Endothelial cell of umbilical vein (primary cell): Measurements from ENCODE around the gene PBX3. TPM values are rescaled to one million over a fixed set of nuclear protein-coding genes. Genes with fewer than 3 reads are reported as not detected.

Source experiments
- BruUV-seq: library from RNA; stranded (reverse); fragments of 400-500 nt; replicated peaks from 2 replicates; lab custom pipeline; 2021; lab: Mats Ljungman, UMichigan
- CTCF ChIA-PET: fragments of 300-600, 350-600 bp; sonication (Branson Sonifier 250); formaldehyde crosslinking; loops from one replicate; lab custom pipeline; 2021; ENCODE audit warnings: antibody characterized with exemption, inconsistent platforms; lab: Charles Lee
- POLR2A ChIA-PET: fragments of 300-600, 350-600 bp; sonication (Branson Sonifier 250); formaldehyde crosslinking; loops from one replicate; lab custom pipeline; 2021; ENCODE audit warnings: antibody characterized with exemption, inconsistent platforms; lab: Charles Lee
- DNase-seq: peaks from one replicate; pipeline ENCODE4 v3.0.0-alpha.2; 2011; ENCODE audit warnings: low read depth, low spot score
- FAIRE-seq: peaks from 2 replicates; lab custom pipeline; 2011; peaks lifted over from hg19 to GRCh38; lab: Jason Lieb, UNC
- H2AFZ ChIP-seq: 2 replicates; pipeline ENCODE4 v1.6.0; 2012; ENCODE audit warnings: low read depth, low read length, control low read depth, inconsistent platforms
- H3K27ac ChIP-seq: 2 replicates; pipeline ENCODE4 v1.5.1; 2011; ENCODE audit warnings: low read depth, mild to moderate bottlenecking, control low read depth, low read length, moderate library complexity; ENCODE audit not compliant: insufficient read depth
- H3K27me3 ChIP-seq, 2 experiments: 2 replicates each; pipeline versions ENCODE4 v1.6.0 to v1.6.1; 2011; ENCODE audit warnings: low read length in 2 of 2, mixed read lengths in 1 of 2; ENCODE audit not compliant: control insufficient read depth in 2 of 2, insufficient read depth in 2 of 2
- H3K36me3 ChIP-seq, 2 experiments: 2 replicates in 1 of 2; 3 replicates in 1 of 2; pipeline ENCODE4 v1.5.1; 2011; ENCODE audit warnings: low read length in 2 of 2, mild to moderate bottlenecking in 1 of 2, moderate library complexity in 1 of 2; ENCODE audit not compliant: control insufficient read depth in 2 of 2, insufficient read depth in 2 of 2; ENCODE audit errors: extremely low read depth in 1 of 2
- H3K4me1 ChIP-seq: 3 replicates; pipeline ENCODE4 v1.5.1; 2011; ENCODE audit warnings: mild to moderate bottlenecking, low read length; ENCODE audit not compliant: control insufficient read depth, insufficient read depth; ENCODE audit errors: extremely low read depth
- H3K4me2 ChIP-seq: 2 replicates; pipeline ENCODE4 v1.6.1; 2011; ENCODE audit warnings: low read length, control low read depth, mixed read lengths; ENCODE audit not compliant: insufficient read depth
- H3K4me3 ChIP-seq, 3 experiments: fragments of 200-600 bp in 1 of 3; sonication (generic), shearing (Covaris generic) in 1 of 3; replicated peaks in 1 of 3; 2 replicates each; pipeline ENCODE4 v1.5.1; 2011 to 2016; ENCODE audit warnings: control low read depth in 3 of 3, low read length in 3 of 3, mild to moderate bottlenecking in 2 of 3, inconsistent platforms in 1 of 3, low read depth in 1 of 3, moderate library complexity in 1 of 3; ENCODE audit not compliant: insufficient read depth in 1 of 3
- H3K79me2 ChIP-seq: 2 replicates; pipeline ENCODE4 v1.6.0; 2012; ENCODE audit warnings: low read length, inconsistent platforms; ENCODE audit not compliant: control insufficient read depth, insufficient read depth
- H3K9ac ChIP-seq: replicated peaks from 2 replicates; pipeline ENCODE3; 2011; ENCODE audit warnings: low read length, control low read depth; ENCODE audit not compliant: insufficient read depth; ENCODE audit errors: extremely low read depth
- H3K9me1 ChIP-seq: replicated peaks from 3 replicates; pipeline ENCODE4 v1.6.0; 2011; ENCODE audit warnings: mild to moderate bottlenecking, low read length; ENCODE audit not compliant: control insufficient read depth, insufficient read depth; ENCODE audit errors: extremely low read depth
- H3K9me3 ChIP-seq: replicated peaks from 2 replicates; pipeline ENCODE4 v1.5.1; 2012; ENCODE audit warnings: low read length, inconsistent platforms; ENCODE audit not compliant: control insufficient read depth, insufficient read depth
- H4K20me1 ChIP-seq: replicated peaks from 2 replicates; pipeline ENCODE3; 2011; ENCODE audit warnings: mild to moderate bottlenecking, low read length; ENCODE audit not compliant: control insufficient read depth, insufficient read depth; ENCODE audit errors: extremely low read depth
- EZH2 ChIP-seq: IDR thresholded peaks from 2 replicates; pipeline ENCODE4 v1.6.1; 2012; ENCODE audit warnings: borderline replicate concordance, low read depth, mild to moderate bottlenecking, moderate library complexity, low read length, inconsistent platforms; ENCODE audit not compliant: severe bottlenecking
- FOS ChIP-seq: IDR thresholded peaks from 2 replicates; pipeline ENCODE4 v1.6.1; 2011; ENCODE audit warnings: mild to moderate bottlenecking, low read length, moderate library complexity, borderline replicate concordance; ENCODE audit not compliant: insufficient read depth
- GATA2 ChIP-seq: IDR thresholded peaks from 2 replicates; pipeline ENCODE4 v1.7.0; 2011; ENCODE audit warnings: low read depth, mild to moderate bottlenecking, moderate library complexity, mixed read lengths, low read length; ENCODE audit not compliant: insufficient read length, insufficient read depth
- JUN ChIP-seq: IDR thresholded peaks from 2 replicates; pipeline ENCODE4 v1.6.1; 2011; ENCODE audit warnings: borderline replicate concordance, low read depth; ENCODE audit not compliant: insufficient read length, insufficient read depth
- MYC ChIP-seq: IDR thresholded peaks from one replicate; pipeline ENCODE4 v1.6.1; 2011; ENCODE audit warnings: mild to moderate bottlenecking, low read depth, low read length
- POLR2A ChIP-seq: IDR thresholded peaks from 2 replicates; pipeline ENCODE4 v1.6.1; 2012; ENCODE audit warnings: low read depth, mild to moderate bottlenecking, control low read depth, low read length
- POLR2AphosphoS5 ChIP-seq: IDR thresholded peaks from 2 replicates; pipeline ENCODE4 v1.6.1; 2012; ENCODE audit warnings: low read depth, mild to moderate bottlenecking, control low read depth, low read length, moderate library complexity; ENCODE audit not compliant: insufficient read depth
- dilution Hi-C: fragments of 300-500 bp; cut with MboI; formaldehyde crosslinking; loops from one replicate; pipeline ENCODE4 v1.15.0; 2019; ENCODE audit warnings: low sequenced_read_pairs; ENCODE audit not compliant: extremely low pct_ligation_motif_present
- intact Hi-C: fragments of 100-400 bp; cut with micrococcal nuclease; formaldehyde crosslinking; loops from one replicate; pipeline ENCODE4 v1.10.0; 2022
- polyA plus RNA-seq, 4 experiments: library from polyadenylated mRNA; depleted of rRNA in 3 of 4; stranded (reverse) in 3 of 4; unstranded in 1 of 4; fragments of >200 nt; gene quantifications; 2 replicates each; pipeline versions ENCODE4 v1.2.1 to v1.2.3, GENCODE V29; 2011 to 2012; ENCODE audit warnings: missing spikeins in 1 of 4
- total RNA-seq: library from RNA; stranded (reverse); gene quantifications from 2 replicates; pipeline ENCODE4 v1.2.3, GENCODE V29; 2021
- TF ChIP-seq, protein P1 (sequence below), 2 donors: IDR thresholded peaks; 1 replicate in 1 of 2; 2 replicates in 1 of 2; pipeline ENCODE4 v1.5.1; 2011; ENCODE audit warnings: low read length in 2 of 2, mild to moderate bottlenecking in 2 of 2, moderate library complexity in 2 of 2, control low read depth in 1 of 2, inconsistent platforms in 1 of 2, low read depth in 1 of 2; ENCODE audit not compliant: insufficient read depth in 1 of 2; ENCODE audit errors: extremely low read depth in 1 of 2
- TF ChIP-seq, protein P2 (sequence below): IDR thresholded peaks from 2 replicates; pipeline ENCODE4 v1.6.1; 2011; ENCODE audit not compliant: insufficient read depth, insufficient read length

Gene PBX3
- total and polyA plus RNA-seq, 2 donors (not counting 3 experiments of a cell fraction or from before 2014, with no cell fraction given), result 18.8 to 42.0 TPM

- Histone ChIP-seq H3K9me1 (no peaks in the 10 kb centered on the region), H3K27ac (no peak overlapping the region), H3K27me3 (no peaks in the 10 kb centered on the region), H3K36me3 (peaks cover 0 to under 1% of the 10 kb centered on the region in 2 experiments), H3K9ac (no peak overlapping the region), H3K4me2 (peak overlapping the region; percentile 83), H3K4me3 (no peak overlapping the region), H3K9me3 (no peaks in the 10 kb centered on the region), H4K20me1 (peaks cover 4% of the 10 kb centered on the region), H3K4me1 (peaks cover 13% of the 10 kb centered on the region), H2AFZ (no peak overlapping the region), H3K79me2 (peaks cover 25% of the 10 kb centered on the region)
- intact Hi-C loops, result no loop called here
- dilution Hi-C loops, result no loop called here
- FAIRE-seq, result no peak
- DNase-seq, result peak; percentile 4
- ChIA-PET CTCF (interaction anchor here (1.0 to 2.1 kb wide), 5 partner anchors 9 to 200 kb away, joined by 4 to 8 read pairs (median 5); no protein-coding TSS in a partner anchor), POLR2A (no interaction called here)
- TF ChIP-seq POLR2A (no peak), EZH2 (no peak), MYC (no peak), FOS (no peak), POLR2AphosphoS5 (no peak), JUN (no peak), GATA2 (no peak)
- TF ChIP-seq, protein P1, sequence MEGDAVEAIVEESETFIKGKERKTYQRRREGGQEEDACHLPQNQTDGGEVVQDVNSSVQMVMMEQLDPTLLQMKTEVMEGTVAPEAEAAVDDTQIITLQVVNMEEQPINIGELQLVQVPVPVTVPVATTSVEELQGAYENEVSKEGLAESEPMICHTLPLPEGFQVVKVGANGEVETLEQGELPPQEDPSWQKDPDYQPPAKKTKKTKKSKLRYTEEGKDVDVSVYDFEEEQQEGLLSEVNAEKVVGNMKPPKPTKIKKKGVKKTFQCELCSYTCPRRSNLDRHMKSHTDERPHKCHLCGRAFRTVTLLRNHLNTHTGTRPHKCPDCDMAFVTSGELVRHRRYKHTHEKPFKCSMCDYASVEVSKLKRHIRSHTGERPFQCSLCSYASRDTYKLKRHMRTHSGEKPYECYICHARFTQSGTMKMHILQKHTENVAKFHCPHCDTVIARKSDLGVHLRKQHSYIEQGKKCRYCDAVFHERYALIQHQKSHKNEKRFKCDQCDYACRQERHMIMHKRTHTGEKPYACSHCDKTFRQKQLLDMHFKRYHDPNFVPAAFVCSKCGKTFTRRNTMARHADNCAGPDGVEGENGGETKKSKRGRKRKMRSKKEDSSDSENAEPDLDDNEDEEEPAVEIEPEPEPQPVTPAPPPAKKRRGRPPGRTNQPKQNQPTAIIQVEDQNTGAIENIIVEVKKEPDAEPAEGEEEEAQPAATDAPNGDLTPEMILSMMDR (IDR thresholded peaks at IDR 0.05; ENCODE audit: extremely low read depth in 1 of 2, insufficient read depth in 1 of 2, low read depth in 1 of 2, low read length in 2 of 2), result no peak
- TF ChIP-seq, protein P2, sequence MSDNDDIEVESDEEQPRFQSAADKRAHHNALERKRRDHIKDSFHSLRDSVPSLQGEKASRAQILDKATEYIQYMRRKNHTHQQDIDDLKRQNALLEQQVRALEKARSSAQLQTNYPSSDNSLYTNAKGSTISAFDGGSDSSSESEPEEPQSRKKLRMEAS, result no peak
- BruUV-seq, result no TSS peak
Observed at GRCh38 chr9:125758986-125759763, 12.0 kb downstream of the PBX3 start.
